Esophagus mucosa (tissue), 1 donor: ENCODE measurements around the gene MAP2K5. TPM values are rescaled to one million over a fixed set of nuclear protein-coding genes. Genes with fewer than 3 reads are reported as not detected.

ENCODE experiments used
- ATAC-seq: fragments of 200-7000 bp; cut with Tn5 transposase; one replicate; pipeline ENCODE4 v1.9.1; 2020
- total RNA-seq: library from RNA; stranded (reverse); gene quantifications from one replicate; pipeline ENCODE4 v1.2.4, GENCODE V29; 2023
- donor health status: DM: yes; HTN: yes; CAD: no.

The MAP2K5 gene
- total RNA-seq, 1 donor from 2014 or later = 14.2 TPM

DNA sequence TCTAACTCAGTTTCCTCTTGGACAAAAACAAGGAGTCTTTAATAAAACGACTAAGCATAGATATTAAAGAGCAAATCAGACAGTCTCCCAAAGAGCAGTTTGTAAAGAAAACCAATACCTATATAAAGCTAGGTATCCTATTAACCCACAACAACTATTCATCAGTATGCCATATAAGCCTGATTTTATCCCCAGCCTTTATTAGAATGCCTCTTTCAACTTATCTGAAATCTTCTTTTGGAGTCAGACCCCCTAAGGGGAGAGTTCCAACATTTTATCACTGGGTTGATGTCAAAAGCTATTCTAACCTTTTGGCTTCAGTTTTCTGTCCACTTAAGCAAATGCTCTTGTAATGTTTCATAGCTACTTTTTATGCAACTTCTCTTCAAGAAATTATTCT lies 17.8 kb downstream of the MAP2K5 start:
- no peak for ATAC-seq

DNA sequence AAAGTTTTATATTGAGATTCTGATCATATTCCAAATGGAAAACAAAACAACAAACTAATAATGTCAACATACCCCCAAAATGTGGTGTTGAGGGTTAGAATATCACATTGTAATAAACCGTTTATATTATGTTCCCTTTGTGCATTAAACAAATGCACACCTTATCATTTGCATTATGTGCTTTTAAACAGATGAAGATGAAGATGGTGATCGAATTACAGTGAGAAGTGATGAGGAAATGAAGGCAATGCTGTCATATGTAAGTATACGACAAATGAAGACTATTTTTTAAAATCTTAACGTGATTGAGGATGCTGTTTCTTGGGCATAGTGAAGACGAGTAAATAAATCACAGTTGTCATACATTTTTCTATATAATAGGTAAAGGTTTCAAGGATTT lies 20.6 kb downstream of the MAP2K5 start:
- no peak for ATAC-seq

DNA sequence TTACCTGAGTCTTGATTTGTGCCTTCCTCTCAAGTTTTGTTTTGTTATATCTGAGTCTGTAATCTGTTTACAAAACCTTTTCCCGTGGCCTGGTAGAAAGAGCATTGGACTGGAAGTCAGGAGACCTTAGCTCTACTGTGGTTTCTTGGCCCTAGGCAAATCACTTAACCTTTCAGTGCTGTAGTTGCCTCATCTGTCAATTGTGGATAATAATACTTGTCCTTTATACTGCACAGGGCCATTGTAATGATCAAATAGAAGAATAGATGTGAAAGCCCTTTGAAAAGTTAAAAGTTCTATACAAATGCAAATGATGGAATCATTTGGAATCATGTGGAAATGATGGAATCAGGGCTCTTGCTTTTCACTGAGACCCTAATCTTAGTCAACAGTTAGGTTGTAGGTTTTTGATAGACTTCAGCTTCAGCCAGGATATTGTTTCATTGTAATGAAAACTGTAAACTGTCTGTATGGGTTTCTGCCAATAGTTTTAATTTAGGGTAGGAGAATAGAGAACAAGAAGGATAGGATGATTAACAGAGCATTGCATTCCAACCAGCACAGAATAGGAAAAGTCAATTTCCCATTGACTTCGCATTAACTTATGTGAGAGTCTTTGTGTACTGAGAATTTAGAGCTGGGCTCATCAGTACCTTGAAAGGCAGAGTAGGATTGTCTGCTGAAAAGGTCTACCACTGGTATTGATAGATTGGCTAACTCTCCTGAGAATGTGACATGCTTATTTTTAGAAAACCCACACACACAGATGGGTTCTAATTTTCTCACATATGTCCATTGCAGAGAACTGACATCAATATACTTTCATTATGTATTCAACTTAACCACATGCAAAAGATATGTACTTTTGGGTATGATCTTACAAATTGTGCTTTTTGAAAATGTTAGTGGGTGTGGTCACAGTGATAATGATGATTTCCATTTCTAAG lies 21.8 kb downstream of the MAP2K5 start:
- no peak for ATAC-seq

DNA sequence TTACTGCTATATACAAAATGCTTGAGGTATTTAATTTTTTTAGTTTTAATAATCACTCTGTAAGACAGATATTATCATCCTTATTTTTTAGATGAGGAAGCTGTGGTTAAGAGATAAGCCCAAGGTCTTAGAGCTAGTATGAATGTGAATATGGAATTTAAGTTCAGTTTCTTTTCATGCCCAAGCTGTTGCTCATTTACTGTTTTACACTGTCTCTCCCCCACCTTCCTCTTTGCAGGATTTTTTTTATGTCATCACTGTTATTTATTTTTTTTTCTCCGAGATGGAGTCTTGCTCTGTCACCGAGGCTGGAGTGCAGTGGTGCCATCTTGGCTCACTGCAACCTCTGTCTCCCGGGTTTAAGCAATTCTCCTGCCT lies 22.5 kb downstream of the MAP2K5 start:
- no peak for ATAC-seq

GRCh38 chr15:67569668-67570067 lies 27.2 kb downstream of the MAP2K5 start:
- no peak for ATAC-seq

GRCh38 chr15:67570875-67571647 lies 28.6 kb downstream of the MAP2K5 start:
- ATAC-seq = no peak

- no peak for ATAC-seq
Observed at GRCh38 chr15:67571648-67572415, 29.3 kb downstream of the MAP2K5 start.

DNA sequence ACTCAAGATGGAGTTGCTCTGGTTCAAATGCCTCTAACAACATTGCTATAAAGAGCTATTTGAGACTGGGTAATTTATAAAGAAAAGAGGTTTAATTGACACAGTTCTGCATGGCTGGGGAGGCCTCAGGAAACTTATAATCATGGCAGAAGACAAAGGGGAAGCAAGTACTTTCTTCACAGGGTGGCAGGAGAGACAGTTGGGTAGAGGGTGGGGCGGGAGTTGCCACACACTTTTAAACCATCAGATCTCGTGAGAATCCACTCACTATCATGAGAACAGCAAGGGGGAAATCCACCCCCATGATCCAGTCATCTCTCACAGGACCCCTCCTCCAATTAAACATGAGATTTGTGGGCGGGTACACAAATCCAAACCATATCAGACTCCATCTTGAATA lies 30.7 kb downstream of the MAP2K5 start:
- ATAC-seq = no peak

GRCh38 chr15:67575039-67575502 lies 32.6 kb downstream of the MAP2K5 start:
- ATAC-seq = no peak

DNA sequence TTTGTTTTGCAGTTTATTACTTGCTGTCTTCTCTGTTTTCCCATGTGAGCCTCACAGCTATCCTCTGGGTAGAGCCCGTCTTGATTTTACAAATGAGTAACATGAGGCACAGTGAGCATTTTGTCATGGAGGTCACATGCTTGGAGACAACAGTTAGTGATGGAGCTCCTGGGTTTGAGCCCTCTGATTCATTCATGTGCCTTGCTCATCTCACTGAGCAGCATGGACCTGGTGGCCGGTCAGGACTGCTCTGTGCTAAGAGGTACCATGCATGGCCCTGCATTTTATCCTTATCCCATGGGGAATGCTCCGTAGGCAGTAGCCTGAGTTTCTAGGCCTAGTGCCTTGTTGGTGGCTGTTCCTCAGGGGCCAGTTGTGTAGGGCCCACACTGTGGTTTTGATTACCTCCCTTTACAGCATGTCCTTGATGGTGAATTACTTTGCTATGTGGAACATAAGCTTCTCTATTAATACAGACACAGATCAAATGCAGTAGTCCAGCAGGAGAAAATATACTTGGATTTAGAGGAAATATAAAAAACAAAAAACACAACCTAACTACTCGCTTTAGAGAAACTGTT lies 35.6 kb downstream of the MAP2K5 start:
- ATAC-seq = no peak

GRCh38 chr15:67579164-67579563 lies 36.7 kb downstream of the MAP2K5 start:
- no peak for ATAC-seq

- ATAC-seq = no peak
Observed at GRCh38 chr15:67579967-67580366, 37.5 kb downstream of the MAP2K5 start.

- no peak for ATAC-seq
Observed at GRCh38 chr15:67584157-67584556, 41.7 kb downstream of the MAP2K5 start.

- ATAC-seq = no peak
Observed at GRCh38 chr15:67585681-67586080, 43.2 kb downstream of the MAP2K5 start.

- no peak for ATAC-seq
Observed at GRCh38 chr15:67587331-67587730, 44.8 kb downstream of the MAP2K5 start.

- no peak for ATAC-seq
Observed at GRCh38 chr15:67587754-67588153, 45.3 kb downstream of the MAP2K5 start.

- no peak for ATAC-seq
Observed at GRCh38 chr15:67590191-67590590, 47.7 kb downstream of the MAP2K5 start.

DNA sequence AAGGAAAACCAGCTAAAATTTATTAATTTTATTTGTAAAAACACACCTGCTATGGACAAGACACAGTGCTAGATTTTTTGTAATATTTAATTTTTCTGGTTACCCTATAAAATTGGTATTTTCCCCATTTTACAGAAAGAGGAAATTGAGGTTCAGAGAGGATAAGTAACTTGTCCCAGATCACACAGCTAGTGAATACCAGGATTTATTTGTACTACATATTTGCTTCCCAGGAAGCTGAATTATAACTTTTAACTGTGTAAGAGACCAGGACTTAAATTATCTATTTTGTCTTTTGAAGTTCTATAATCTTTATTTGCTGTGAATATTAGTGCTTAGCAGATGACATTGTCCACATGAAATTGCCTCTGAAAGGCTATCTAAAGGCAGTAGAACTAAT lies 49.7 kb downstream of the MAP2K5 start:
- ATAC-seq = no peak

- no peak for ATAC-seq
Observed at GRCh38 chr15:67593562-67593961, 51.1 kb downstream of the MAP2K5 start.

- no peak for ATAC-seq
Observed at GRCh38 chr15:67594770-67595169, 52.3 kb downstream of the MAP2K5 start.

DNA sequence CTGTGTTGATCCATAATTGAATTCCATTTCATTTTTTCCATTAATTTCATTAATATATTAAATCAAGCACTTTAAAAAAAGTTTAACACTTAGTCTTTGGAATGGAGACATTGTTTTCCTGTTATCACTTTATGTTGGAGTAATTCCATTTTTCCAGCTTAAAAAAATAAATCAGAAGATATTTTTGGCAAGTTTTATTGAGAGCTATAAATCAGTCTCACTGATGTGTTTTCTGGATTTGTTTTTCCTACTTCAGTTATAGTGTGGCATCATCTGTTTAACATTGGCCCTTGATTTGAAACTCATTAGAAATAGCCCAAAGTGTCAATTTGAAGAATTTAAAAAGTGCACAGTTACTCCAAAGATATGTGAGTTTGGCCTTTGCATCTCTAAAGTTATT lies 53.1 kb downstream of the MAP2K5 start:
- ATAC-seq = no peak

DNA sequence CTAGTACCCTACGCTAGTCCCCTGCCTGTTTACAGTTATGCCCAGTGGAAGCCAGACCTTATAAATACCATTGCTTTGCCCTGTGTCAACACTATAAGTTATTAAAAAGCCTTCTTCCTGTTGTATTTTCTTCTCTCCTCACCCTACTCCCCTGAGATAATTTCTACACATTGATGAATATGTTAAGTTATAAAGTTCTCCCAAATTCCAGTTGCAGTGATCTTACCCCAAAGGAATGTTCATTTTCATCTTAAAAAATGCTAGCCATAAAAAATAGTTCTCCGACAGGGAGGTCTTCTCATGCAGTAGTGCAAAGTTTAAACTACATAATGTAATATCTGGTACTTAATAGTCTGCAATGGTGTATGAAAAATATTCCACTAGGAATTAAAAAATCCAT lies 58.6 kb downstream of the MAP2K5 start:
- ATAC-seq = no peak

GRCh38 chr15:67603063-67603462 lies 60.6 kb downstream of the MAP2K5 start:
- no peak for ATAC-seq
